Calu3 (cell line): Measurements from ENCODE around the gene ATP8B2. TPM values are rescaled to one million over a fixed set of nuclear protein-coding genes. Genes with fewer than 3 reads are reported as not detected.

Source experiments
- BruUV-seq: library from RNA; stranded (reverse); fragments of 400-500 nt; replicated peaks from 2 replicates; lab custom pipeline; 2021; lab: Mats Ljungman, UMichigan
- CTCF ChIA-PET: fragments of 300-600 bp; sonication (Branson Sonifier 250); formaldehyde crosslinking; loops from one replicate; lab custom pipeline; 2022; ENCODE audit warnings: antibody characterized with exemption; lab: Charles Lee
- DNase-seq: peaks from one replicate; pipeline ENCODE4 v3.0.0; 2022
- H3K27ac Mint-ChIP-seq: one replicate; pipeline ENCODE4 v1.8.0; 2022; ENCODE audit warnings: mixed read lengths; ENCODE audit not compliant: unreplicated experiment
- H3K27me3 Mint-ChIP-seq: one replicate; pipeline ENCODE4 v1.8.0; 2022; ENCODE audit warnings: mixed read lengths; ENCODE audit not compliant: unreplicated experiment
- H3K36me3 Mint-ChIP-seq: one replicate; pipeline ENCODE4 v1.8.0; 2022; ENCODE audit warnings: mild to moderate bottlenecking, moderate library complexity, mixed read lengths; ENCODE audit not compliant: insufficient read depth, unreplicated experiment
- H3K4me1 Mint-ChIP-seq: one replicate; pipeline ENCODE4 v1.8.0; 2022; ENCODE audit warnings: mild to moderate bottlenecking, low read depth, mixed read lengths; ENCODE audit not compliant: unreplicated experiment
- H3K4me3 Mint-ChIP-seq: one replicate; pipeline ENCODE4 v1.8.0; 2022; ENCODE audit warnings: mild to moderate bottlenecking, low read depth, moderate library complexity, mixed read lengths; ENCODE audit not compliant: unreplicated experiment
- H3K9me3 Mint-ChIP-seq: one replicate; pipeline ENCODE4 v1.8.0; 2022; ENCODE audit warnings: low read depth, mixed read lengths; ENCODE audit not compliant: unreplicated experiment
- CTCF ChIP-seq: fragments of 200-600 bp; IDR thresholded peaks from one replicate; pipeline ENCODE4 v1.8.0; 2022; ENCODE audit warnings: antibody characterized with exemption; ENCODE audit not compliant: unreplicated experiment
- intact Hi-C: fragments of 100-400 bp; cut with micrococcal nuclease; formaldehyde crosslinking; loops from one replicate; pipeline ENCODE4 v1.10.0; 2022; ENCODE audit not compliant: unreplicated experiment
- total RNA-seq: library from RNA; stranded (reverse); gene quantifications from 2 replicates; pipeline ENCODE4 v1.2.3, GENCODE V29; 2022

Gene ATP8B2
- total RNA-seq, 1 experiment from 2014 or later, result 9.1 TPM

GRCh38 chr1:154324241-154324640, 1.1 kb upstream of the ATP8B2 start:
- CTCF ChIA-PET, result interaction anchor here (0.6 kb wide), 1 partner anchor 13 kb away, joined by 4 read pairs; no protein-coding TSS in a partner anchor
- intact Hi-C loops, result no loop called here
- H3K27me3 Mint-ChIP-seq, result peaks cover 99% of the 10 kb centered on the region
- H3K4me3 Mint-ChIP-seq, result peak overlapping the region; percentile 71
- DNase-seq, result no peak
- H3K36me3 Mint-ChIP-seq, result peaks cover 28% of the 10 kb centered on the region
- H3K4me1 Mint-ChIP-seq, result peaks cover 29% of the 10 kb centered on the region
- BruUV-seq, result no TSS peak
- no peaks in the 10 kb centered on the region for H3K9me3 Mint-ChIP-seq
- no peak overlapping the region for H3K27ac Mint-ChIP-seq
- TF ChIP-seq CTCF, result no peak

- peaks cover 28% of the 10 kb centered on the region for H3K36me3 Mint-ChIP-seq
- H3K4me3 Mint-ChIP-seq, result peak overlapping the region; percentile 71
- CTCF ChIA-PET, result interaction anchor here (0.7 to 1.8 kb wide), 6 partner anchors 9 to 134 kb away, joined by 3 to 17 read pairs (median 4); partner anchors contain the start of gene TPM3
- H3K4me1 Mint-ChIP-seq, result peaks cover 29% of the 10 kb centered on the region
- intact Hi-C loops, result no loop called here
- peak; percentile 78 for DNase-seq
- no peaks in the 10 kb centered on the region for H3K9me3 Mint-ChIP-seq
- peaks cover 100% of the 10 kb centered on the region for H3K27me3 Mint-ChIP-seq
- H3K27ac Mint-ChIP-seq, result no peak overlapping the region
- no TSS peak for BruUV-seq
- TF ChIP-seq CTCF, result peak; percentile 66
Measured at GRCh38 chr1:154325583-154326545, 539 bp downstream of the ATP8B2 start.

GRCh38 chr1:154326546-154327465, 1.5 kb downstream of the ATP8B2 start:
- H3K9me3 Mint-ChIP-seq, result no peaks in the 10 kb centered on the region
- peaks cover 28% of the 10 kb centered on the region for H3K36me3 Mint-ChIP-seq
- H3K27me3 Mint-ChIP-seq, result peaks cover 100% of the 10 kb centered on the region
- CTCF ChIA-PET, result interaction anchor here (0.7 to 1.8 kb wide), 5 partner anchors 8 to 135 kb away, joined by 3 to 17 read pairs (median 4); partner anchors contain the start of gene TPM3
- peaks cover 29% of the 10 kb centered on the region for H3K4me1 Mint-ChIP-seq
- H3K4me3 Mint-ChIP-seq, result peak overlapping the region; percentile 71
- H3K27ac Mint-ChIP-seq, result no peak overlapping the region
- no TSS peak for BruUV-seq
- TF ChIP-seq CTCF, result no peak
- DNase-seq, result no peak
- intact Hi-C loops, result no loop called here
